SK-N-SH treated with all-trans-retinoic acid at 6 μM for 48 hours (cell line): ENCODE results near the gene PHYH.

Experiments
- ATAC-seq: fragments of 200-7000 bp; cut with Tn5 transposase; 3 replicates; pipeline ENCODE4 v1.9.1; 2020; ENCODE audit warnings: mild to moderate bottlenecking, moderate library complexity
- ARNTL ChIP-seq: fragments of 450-650 bp; formaldehyde crosslinking; IDR thresholded peaks from 2 replicates; pipeline ENCODE4 v1.5.0; 2020; ENCODE audit warnings: low read depth, mild to moderate bottlenecking, moderate library complexity, borderline replicate concordance
- BACH2 ChIP-seq: fragments of 250-450 bp; sonication (Bioruptor Pico); IDR thresholded peaks from 2 replicates; pipeline ENCODE4 v1.9.0; 2021; ENCODE audit warnings: mild to moderate bottlenecking, borderline replicate concordance
- ESRRG ChIP-seq: fragments of 250-450 bp; sonication (Bioruptor Pico); IDR thresholded peaks from 2 replicates; pipeline ENCODE4 v1.6.1; 2021; ENCODE audit warnings: mild to moderate bottlenecking
- GLIS3 ChIP-seq: fragments of 250-450 bp; sonication (Bioruptor Pico); IDR thresholded peaks from 2 replicates; pipeline ENCODE4 v1.5.0; 2020; ENCODE audit warnings: mild to moderate bottlenecking, moderate library complexity
- OSR1 ChIP-seq: fragments of 250-450 bp; sonication (Bioruptor Pico); IDR thresholded peaks from 2 replicates; pipeline ENCODE4 v1.8.0; 2022; ENCODE audit warnings: moderate library complexity, mild to moderate bottlenecking, inconsistent platforms
- PPARA ChIP-seq: fragments of 250-450 bp; sonication (Bioruptor Pico); IDR thresholded peaks from 2 replicates; pipeline ENCODE4 v1.5.0; 2020; ENCODE audit warnings: mild to moderate bottlenecking, borderline replicate concordance
- RARB ChIP-seq: fragments of 250-450 bp; sonication (Bioruptor Pico); IDR thresholded peaks from 2 replicates; pipeline ENCODE4 v1.8.0; 2021; ENCODE audit warnings: mild to moderate bottlenecking, moderate library complexity
- SNAI2 ChIP-seq: fragments of 250-450 bp; sonication (Bioruptor Pico); IDR thresholded peaks from 2 replicates; pipeline ENCODE4 v1.5.0; 2020; ENCODE audit warnings: mild to moderate bottlenecking, moderate library complexity
- TCF4 ChIP-seq: fragments of 250-450 bp; sonication (Bioruptor Pico); IDR thresholded peaks from 2 replicates; pipeline ENCODE4 v1.8.0; 2021; ENCODE audit warnings: mild to moderate bottlenecking, moderate library complexity, borderline replicate concordance
- TOX ChIP-seq: fragments of 250-450 bp; sonication (Bioruptor Pico); IDR thresholded peaks from 2 replicates; pipeline ENCODE4 v1.8.0; 2021; ENCODE audit warnings: mild to moderate bottlenecking, moderate library complexity, borderline replicate concordance
- TSHZ2 ChIP-seq: fragments of 250-450 bp; sonication (Bioruptor Pico); IDR thresholded peaks from 2 replicates; pipeline ENCODE4 v1.5.0; 2020; ENCODE audit warnings: mild to moderate bottlenecking, moderate library complexity
- ZC3H10 ChIP-seq: fragments of 250-450 bp; sonication (Bioruptor Pico); IDR thresholded peaks from 2 replicates; pipeline ENCODE4 v1.5.1; 2021; ENCODE audit warnings: mild to moderate bottlenecking, moderate library complexity
- ZFP3 ChIP-seq: fragments of 250-450 bp; sonication (Bioruptor Pico); IDR thresholded peaks from 2 replicates; pipeline ENCODE4 v1.5.0; 2020; ENCODE audit warnings: mild to moderate bottlenecking, moderate library complexity
- ZFP30 ChIP-seq: fragments of 450-650 bp; formaldehyde crosslinking; IDR thresholded peaks from 2 replicates; pipeline ENCODE4 v1.5.0; 2022; ENCODE audit warnings: mild to moderate bottlenecking, moderate library complexity
- ZNF565 ChIP-seq: fragments of 450-650 bp; formaldehyde crosslinking; conservative IDR thresholded peaks from 2 replicates; pipeline ENCODE4 v1.5.0; 2020; ENCODE audit warnings: low read depth, mild to moderate bottlenecking, moderate library complexity
- ZNF70 ChIP-seq: fragments of 450-650 bp; formaldehyde crosslinking; IDR thresholded peaks from 2 replicates; pipeline ENCODE4 v1.5.0; 2020; ENCODE audit warnings: mild to moderate bottlenecking, moderate library complexity
- ZNF8 ChIP-seq: fragments of 450-650 bp; formaldehyde crosslinking; IDR thresholded peaks from 2 replicates; pipeline ENCODE4 v1.5.0; 2020; ENCODE audit warnings: mild to moderate bottlenecking, moderate library complexity
- TF ChIP-seq, protein P1 (sequence below): fragments of 250-450 bp; sonication (Bioruptor Pico); IDR thresholded peaks from 2 replicates; pipeline ENCODE4 v1.5.1; 2020; ENCODE audit warnings: low read depth, mild to moderate bottlenecking, moderate library complexity
- TF ChIP-seq, protein P2 (sequence below): fragments of 250-450 bp; sonication (Bioruptor Pico); IDR thresholded peaks from 2 replicates; pipeline ENCODE4 v1.8.0; 2020; ENCODE audit warnings: mild to moderate bottlenecking, moderate library complexity, borderline replicate concordance
- TF ChIP-seq, protein P3 (sequence below): fragments of 250-450 bp; sonication (Bioruptor Pico); IDR thresholded peaks from 2 replicates; pipeline ENCODE4 v1.8.0; 2021; ENCODE audit warnings: low read depth, mild to moderate bottlenecking, moderate library complexity, borderline replicate concordance
- TF ChIP-seq, protein P4 (sequence below): fragments of 250-450 bp; sonication (Bioruptor Pico); IDR thresholded peaks from 2 replicates; pipeline ENCODE4 v1.5.1; 2021; ENCODE audit warnings: mild to moderate bottlenecking, moderate library complexity

Gene PHYH

DNA sequence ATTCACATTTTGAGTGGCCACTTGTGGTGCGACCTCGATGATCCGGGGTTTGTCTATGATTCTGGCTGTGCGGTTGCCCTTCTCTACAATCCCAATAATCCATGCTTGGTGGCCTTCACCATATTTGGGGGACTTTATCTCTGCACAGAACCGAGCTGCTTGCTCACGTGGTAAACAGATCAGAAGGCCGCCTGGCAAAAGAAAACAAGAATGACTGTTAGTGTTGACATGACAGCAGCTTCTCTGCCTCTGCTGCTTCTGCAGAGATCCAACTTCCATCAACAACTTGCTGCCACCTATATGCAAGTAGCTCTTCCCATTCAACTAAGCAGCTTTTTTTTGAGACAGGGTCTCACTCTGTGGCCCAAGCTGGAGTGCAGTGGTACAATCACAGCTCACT, 19.3 kb upstream of the PHYH start:
- no peak for ATAC-seq
- no peak for TF ChIP-seq OSR1 (CRISPR knock-in tag)
- TF ChIP-seq RARB: no peak
- TF ChIP-seq, protein P1, sequence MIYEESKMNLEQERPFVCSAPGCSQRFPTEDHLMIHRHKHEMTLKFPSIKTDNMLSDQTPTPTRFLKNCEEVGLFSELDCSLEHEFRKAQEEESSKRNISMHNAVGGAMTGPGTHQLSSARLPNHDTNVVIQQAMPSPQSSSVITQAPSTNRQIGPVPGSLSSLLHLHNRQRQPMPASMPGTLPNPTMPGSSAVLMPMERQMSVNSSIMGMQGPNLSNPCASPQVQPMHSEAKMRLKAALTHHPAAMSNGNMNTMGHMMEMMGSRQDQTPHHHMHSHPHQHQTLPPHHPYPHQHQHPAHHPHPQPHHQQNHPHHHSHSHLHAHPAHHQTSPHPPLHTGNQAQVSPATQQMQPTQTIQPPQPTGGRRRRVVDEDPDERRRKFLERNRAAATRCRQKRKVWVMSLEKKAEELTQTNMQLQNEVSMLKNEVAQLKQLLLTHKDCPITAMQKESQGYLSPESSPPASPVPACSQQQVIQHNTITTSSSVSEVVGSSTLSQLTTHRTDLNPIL (CRISPR knock-in tag): no peak
- TF ChIP-seq ZFP30 (CRISPR knock-in tag): no peak
- TF ChIP-seq ESRRG (CRISPR knock-in tag): no peak

DNA sequence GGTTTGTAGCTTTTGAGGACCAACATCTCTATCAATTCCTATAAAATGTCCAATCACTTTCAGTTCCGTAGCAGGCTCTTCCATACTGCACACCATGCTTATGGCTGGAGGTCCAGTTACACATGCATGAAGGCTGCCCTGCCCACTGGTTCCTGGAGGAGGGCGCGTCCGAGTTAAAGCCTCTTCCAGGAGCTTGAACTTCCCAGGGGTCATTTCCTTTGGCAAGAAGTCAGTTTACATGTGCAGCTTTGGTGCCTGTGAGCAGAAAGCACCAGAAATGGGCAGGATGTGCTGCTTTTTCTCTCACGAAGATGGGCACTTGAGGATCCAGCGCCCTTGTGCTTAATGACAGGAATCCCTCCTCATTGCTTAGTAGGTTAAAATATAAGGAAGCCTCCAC, 17.6 kb upstream of the PHYH start:
- no peak for ATAC-seq
- TF ChIP-seq TOX (CRISPR knock-in tag) (no peak), ESRRG (CRISPR knock-in tag) (no peak), SNAI2 (no peak), ZNF8 (CRISPR knock-in tag) (no peak), ZFP30 (CRISPR knock-in tag) (no peak), BACH2 (no peak), ZFP3 (CRISPR knock-in tag) (no peak), PPARA (CRISPR knock-in tag) (no peak)
- TF ChIP-seq, protein P2, sequence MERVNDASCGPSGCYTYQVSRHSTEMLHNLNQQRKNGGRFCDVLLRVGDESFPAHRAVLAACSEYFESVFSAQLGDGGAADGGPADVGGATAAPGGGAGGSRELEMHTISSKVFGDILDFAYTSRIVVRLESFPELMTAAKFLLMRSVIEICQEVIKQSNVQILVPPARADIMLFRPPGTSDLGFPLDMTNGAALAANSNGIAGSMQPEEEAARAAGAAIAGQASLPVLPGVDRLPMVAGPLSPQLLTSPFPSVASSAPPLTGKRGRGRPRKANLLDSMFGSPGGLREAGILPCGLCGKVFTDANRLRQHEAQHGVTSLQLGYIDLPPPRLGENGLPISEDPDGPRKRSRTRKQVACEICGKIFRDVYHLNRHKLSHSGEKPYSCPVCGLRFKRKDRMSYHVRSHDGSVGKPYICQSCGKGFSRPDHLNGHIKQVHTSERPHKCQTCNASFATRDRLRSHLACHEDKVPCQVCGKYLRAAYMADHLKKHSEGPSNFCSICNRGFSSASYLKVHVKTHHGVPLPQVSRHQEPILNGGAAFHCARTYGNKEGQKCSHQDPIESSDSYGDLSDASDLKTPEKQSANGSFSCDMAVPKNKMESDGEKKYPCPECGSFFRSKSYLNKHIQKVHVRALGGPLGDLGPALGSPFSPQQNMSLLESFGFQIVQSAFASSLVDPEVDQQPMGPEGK (CRISPR knock-in tag): no peak
- TF ChIP-seq, protein P3, sequence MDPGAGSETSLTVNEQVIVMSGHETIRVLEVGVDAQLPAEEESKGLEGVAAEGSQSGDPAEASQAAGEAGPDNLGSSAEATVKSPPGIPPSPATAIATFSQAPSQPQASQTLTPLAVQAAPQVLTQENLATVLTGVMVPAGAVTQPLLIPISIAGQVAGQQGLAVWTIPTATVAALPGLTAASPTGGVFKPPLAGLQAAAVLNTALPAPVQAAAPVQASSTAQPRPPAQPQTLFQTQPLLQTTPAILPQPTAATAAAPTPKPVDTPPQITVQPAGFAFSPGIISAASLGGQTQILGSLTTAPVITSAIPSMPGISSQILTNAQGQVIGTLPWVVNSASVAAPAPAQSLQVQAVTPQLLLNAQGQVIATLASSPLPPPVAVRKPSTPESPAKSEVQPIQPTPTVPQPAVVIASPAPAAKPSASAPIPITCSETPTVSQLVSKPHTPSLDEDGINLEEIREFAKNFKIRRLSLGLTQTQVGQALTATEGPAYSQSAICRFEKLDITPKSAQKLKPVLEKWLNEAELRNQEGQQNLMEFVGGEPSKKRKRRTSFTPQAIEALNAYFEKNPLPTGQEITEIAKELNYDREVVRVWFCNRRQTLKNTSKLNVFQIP (CRISPR knock-in tag): no peak
- TF ChIP-seq, protein P4, sequence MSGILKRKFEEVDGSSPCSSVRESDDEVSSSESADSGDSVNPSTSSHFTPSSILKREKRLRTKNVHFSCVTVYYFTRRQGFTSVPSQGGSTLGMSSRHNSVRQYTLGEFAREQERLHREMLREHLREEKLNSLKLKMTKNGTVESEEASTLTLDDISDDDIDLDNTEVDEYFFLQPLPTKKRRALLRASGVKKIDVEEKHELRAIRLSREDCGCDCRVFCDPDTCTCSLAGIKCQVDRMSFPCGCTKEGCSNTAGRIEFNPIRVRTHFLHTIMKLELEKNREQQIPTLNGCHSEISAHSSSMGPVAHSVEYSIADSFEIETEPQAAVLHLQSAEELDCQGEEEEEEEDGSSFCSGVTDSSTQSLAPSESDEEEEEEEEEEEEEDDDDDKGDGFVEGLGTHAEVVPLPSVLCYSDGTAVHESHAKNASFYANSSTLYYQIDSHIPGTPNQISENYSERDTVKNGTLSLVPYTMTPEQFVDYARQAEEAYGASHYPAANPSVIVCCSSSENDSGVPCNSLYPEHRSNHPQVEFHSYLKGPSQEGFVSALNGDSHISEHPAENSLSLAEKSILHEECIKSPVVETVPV (CRISPR knock-in tag): no peak

DNA sequence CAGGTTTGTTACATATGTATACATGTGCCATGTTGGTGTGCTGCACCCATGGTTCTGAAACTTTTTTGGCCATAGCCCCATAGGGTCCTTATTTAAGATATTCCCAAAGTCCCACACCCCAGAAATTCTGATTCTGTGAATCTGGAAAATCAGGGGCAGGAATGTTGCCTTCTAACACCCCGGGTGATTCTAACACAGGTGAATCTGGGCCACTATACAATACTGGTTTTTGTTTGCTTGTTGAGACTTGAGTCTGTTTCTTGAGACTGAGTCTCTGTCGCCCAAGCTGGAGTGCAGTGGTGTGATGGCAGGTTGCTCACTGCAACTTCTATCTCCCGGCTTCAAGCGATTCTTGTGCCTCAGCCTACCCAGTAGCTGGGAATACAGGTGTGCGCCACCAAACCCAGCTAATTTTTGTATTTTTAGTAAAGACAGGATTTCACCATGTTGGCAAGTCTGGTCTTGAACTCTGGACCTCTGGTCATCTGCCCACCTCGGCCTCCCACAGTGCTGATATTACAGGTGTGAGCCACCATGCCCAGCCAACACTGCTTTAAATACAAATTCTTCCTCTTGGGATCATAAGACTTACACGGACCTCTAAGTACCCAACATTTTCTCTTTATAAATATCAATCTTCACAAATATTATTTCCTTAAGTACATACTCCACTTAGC, 16.9 kb upstream of the PHYH start:
- TF ChIP-seq RARB: no peak
- no peak for TF ChIP-seq ZFP3 (CRISPR knock-in tag)
- no peak for TF ChIP-seq TOX (CRISPR knock-in tag)
- no peak for TF ChIP-seq ZC3H10
- ATAC-seq: no peak

DNA sequence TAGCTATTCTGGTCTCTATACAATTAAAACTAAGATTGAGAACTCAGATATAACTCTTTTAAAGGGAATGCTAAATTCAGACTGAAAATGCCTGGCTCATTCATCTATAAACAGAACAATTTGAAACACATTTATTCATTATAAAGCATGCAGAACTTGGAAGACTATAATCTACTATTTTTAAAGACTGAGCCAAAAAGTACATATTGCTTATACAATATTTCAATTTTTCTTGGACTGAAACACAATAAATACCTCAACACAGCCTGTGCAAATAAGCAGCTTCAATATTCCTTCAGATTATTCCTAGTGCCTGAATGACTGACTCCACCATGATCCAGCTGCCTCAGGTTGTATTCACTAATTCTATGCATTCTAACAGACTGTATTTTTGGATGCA, 15.5 kb upstream of the PHYH start:
- no peak for ATAC-seq
- TF ChIP-seq ARNTL (CRISPR knock-in tag): no peak
- TF ChIP-seq, protein P2 (CRISPR knock-in tag): no peak
- TF ChIP-seq, protein P3 (CRISPR knock-in tag): no peak
- TF ChIP-seq PPARA (CRISPR knock-in tag): no peak
- no peak for TF ChIP-seq TCF4 (CRISPR knock-in tag)
- TF ChIP-seq TSHZ2: no peak
- TF ChIP-seq, protein P4 (CRISPR knock-in tag): no peak
- TF ChIP-seq GLIS3: no peak
- TF ChIP-seq ZNF70: no peak
- no peak for TF ChIP-seq ZNF565 (CRISPR knock-in tag)
- TF ChIP-seq ESRRG (CRISPR knock-in tag): no peak
- no peak for TF ChIP-seq TOX (CRISPR knock-in tag)
- TF ChIP-seq SNAI2: no peak
